GM21515 (cell line): Measurements from ENCODE around the gene CRELD1.

Source experiments
- ATAC-seq: cut with Tn5 transposase; IDR thresholded peaks from one replicate; pipeline ENCODE4 v1.9.1; 2021; ENCODE audit not compliant: unreplicated experiment

The CRELD1 gene

DNA sequence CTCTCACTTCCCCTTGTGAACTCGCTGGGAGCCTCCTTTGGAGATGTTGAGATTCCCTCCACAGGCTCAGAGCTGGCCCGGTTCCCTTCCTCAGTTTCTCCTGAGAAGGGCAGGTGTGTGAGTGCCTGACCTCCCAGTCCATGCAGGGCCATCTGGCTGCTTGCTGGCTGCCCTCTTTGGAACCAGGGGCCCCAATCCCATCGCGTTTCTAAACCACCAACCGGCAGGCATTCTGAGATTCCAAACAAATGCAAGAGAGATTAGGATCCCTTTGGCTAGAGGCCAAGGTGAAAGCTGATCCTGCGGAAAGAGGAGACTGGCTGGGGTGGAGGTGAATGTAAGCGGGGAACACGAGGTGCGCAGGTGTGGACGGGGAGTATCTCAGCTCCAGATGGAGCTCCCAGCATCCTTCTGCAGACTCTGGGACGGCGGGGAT is 21.5 kb downstream of the CRELD1 start:
- ATAC-seq: no peak

DNA sequence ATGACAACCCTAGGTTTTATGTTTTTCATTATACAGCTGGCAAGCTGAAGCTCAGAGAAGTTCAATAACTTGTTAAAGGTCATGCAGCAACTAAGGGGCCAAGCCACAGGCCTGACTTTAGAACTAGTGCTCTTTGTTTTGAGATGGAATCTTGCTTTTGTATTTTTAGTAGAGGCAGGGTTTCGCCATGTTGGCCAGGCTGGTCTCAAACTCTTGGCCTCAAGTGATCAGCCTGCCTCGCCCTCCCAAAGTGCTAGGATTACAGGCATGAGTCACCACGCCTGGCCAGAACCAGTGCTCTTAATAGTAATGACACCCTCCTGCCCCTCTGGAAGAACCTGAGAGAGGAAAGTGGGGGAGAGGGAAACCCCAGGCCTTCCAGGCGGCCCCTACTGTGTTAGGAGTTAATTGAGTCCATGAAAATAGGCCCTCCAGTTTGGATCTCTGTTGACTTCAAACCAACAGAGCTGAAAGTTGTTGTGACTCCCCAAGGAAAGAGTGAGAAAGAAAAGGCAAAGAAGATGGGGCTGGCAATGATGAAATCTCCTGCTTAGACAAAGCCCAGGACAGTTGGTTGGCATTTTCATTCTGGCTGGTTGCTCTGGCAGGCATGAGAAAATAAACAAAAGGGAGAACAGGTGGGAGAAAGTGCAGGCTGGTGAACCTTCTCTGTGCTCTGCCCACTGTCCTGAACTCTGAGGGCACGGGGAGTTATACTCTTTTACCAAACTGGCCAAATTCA is 22.1 kb downstream of the CRELD1 start:
- ATAC-seq: no peak

DNA sequence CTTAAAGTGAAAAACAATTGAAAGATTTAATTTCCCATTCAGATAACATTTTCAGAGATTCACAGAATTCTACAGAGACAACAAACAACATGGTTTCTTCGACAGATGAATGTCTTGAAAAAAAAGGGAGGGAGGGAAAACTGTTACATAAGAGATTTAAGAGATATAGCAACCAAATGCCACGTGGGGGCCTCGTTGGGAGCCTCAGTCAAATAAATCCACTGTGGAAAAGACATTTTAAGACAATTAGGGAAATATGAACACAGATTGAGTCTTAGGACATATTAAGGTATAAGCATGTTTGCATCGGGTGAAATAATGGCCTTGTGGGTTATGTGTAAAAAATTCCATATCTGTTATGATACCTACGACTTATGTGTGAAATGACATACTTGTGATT is 23.6 kb downstream of the CRELD1 start:
- no peak for ATAC-seq

DNA sequence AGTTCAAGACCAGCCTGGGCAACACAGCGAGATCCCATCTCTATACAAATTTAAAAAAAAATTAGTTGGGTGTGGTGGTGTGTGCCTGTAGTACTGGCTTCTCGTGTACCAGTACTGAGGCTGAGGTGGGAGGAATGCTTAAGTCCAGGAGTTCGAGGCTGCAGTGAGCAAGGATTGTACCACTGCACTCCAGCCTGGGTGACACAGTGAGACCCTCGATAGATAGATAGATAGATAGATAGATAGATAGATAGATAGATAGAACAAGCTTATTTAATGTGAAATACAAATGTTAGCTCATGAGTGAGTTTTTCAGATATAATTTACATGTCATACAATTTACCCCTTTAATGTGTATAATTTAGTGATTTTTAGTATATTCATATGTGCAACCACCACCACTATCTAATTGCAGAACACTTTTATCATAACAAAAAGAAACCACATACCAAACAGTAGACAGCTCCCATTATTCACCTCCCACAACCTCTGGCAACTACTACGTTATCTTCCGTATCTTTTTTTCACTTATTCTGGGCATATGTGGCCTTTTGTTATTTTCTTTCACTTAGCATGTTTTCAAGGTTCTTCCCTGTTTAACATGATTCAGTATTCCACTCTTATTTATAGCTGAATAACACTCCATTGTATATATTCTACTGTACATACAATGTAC is 31.7 kb downstream of the CRELD1 start:
- no peak for ATAC-seq

DNA sequence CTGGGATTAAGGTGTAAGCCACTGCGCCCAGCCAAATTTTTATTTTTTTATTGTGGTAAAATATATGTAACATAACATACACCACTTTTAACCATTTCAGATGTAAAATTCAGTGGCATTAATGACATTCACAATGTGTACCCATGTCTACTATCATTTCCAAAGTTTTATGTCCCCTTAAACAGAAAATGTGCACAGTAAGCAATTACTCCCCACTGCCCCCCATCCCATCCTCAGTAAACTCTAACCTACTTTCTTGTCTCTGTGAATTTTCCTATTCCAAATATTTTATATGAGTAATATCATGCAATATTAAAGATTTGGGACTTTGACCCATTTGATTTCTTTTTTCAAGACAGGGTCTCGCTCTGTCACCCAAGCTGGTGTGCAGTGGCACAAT is 33.2 kb downstream of the CRELD1 start:
- no peak for ATAC-seq

DNA sequence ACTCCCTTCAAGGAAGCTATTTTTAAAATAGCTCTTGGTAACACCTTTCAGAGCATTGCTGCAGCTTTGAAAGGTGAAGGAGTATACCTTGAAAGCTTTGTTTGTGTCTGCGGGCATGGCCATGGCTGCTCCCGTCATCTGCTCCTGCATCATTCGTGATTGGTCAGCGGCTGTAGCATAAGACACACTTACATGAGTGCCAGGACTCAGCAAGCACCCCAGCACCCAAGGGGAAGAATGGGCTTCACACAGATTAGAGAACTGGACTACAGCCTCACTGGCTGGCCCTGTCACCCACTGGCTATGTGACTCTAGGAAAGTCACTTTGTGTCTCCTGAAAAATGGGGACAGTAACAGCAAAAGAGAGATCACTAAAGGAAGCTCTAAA is 36.0 kb downstream of the CRELD1 start:
- ATAC-seq: no peak

DNA sequence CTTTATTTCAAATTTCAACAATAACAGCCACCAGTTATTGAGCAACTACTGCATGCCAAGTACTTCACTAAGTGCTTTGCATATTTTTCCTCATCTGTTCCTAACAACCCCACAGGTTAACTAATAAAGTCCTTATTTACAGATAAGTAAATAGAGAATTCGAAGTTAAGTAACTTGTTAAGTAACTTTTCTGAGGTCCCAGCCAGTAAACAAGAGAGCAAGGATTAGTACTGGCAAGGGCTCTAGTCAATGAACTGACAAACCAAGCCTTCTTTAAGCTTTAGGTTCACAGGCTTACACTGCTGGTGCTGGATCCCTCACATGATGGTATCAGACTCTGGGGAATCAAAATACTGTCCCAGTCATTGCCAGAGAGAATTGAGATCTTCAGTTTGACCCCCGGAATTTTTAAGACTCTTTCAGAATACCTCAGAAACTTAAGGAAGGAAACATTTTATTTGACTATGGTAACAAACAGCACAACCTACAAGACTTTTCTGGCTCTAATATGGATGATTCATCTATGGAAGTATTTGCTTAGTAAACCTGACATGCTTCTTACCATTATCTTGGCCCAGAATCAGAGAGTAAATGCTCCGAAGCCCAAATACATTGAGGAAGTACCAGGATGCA is 36.5 kb downstream of the CRELD1 start:
- ATAC-seq: no peak

DNA sequence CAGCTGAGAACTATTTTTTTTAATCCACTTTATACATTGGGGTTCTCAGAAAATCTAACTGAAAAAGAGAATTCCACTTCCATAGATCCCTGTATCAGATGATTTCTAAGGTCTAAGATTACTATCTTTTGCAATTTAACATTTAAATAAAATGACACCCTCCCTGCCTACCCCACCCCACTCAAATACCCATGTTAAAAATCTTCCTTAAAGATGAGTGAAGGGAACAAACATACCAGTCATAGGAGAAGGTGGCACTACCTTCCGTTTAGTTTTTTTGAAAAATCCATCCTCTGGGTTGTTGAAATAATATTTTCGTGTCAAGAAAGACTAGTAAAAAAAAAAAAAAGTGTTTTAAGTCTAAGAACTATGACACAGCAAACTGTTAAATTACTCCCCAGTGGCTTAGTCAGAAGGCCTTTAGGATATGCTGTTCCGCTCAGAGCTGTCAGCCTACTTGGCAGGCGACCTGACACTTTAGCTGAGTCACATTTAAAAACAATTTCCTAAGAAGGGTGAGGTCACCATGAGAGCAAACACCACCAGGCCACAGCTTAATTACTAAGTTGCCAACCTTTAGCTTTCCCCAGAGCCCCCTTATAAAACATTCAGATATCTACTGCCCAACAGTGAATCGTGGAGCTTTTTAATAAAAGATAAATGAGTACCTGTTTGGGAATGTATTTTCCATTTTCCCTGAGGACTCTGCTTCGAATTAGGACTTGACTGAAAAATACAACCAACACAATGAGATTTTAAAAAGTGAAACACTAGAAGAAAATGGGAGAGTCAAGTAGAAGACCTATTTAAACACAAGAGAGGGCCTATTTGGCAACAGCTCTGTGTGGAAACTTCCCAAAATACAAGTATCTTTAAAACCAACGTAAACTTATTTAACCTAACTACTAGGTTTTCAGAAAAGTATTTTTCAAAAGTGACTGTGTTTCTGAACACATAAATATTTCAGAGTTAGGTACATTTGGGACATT is 43.4 kb downstream of the CRELD1 start:
- no peak for ATAC-seq

DNA sequence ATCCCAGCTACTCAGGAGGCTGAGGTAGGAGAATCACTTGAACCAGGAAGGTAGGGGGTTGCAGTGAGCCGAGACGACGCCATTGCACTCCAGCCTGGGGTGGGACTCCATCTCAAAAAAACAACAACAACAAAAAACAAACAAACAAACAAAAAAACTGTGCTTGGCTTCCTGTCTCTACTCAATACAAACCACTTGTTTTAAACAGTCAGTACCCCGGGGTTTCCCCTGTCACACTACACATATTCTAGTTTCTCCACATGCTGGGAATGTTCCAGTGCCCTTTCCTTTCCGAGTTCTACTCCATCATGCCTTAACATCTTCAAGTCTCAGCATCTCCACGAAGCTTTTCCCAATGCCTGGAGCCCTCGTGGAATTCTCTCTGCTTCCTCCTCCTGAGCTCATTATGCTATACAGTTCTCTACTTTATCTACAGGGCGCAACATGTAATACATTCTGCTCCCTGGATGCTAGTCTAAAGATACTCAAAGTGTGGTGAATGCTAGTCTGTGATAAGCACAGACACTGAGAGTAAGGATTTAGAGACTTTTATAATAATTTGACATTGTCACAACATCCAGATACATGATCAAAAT is 45.2 kb downstream of the CRELD1 start:
- no peak for ATAC-seq

DNA sequence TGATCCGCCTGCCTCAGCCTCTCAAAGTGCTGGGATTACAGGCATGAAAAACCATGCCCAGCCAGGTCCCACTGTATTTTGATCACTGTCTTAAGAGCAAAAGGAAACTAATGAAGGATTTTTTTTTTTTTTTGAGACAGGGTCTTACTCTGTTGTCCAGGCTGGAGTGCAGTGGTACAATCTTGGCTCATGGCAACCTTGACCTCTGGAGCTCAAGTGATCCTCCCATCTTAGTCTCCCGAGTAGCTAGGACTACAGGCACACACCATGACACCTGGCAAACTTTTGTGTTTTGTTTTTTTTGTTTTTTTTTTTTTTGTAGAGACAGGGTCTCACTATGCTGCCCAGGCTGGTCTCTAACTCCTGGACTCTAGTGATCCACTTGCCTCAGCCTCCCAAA is 46.6 kb downstream of the CRELD1 start:
- no peak for ATAC-seq

DNA sequence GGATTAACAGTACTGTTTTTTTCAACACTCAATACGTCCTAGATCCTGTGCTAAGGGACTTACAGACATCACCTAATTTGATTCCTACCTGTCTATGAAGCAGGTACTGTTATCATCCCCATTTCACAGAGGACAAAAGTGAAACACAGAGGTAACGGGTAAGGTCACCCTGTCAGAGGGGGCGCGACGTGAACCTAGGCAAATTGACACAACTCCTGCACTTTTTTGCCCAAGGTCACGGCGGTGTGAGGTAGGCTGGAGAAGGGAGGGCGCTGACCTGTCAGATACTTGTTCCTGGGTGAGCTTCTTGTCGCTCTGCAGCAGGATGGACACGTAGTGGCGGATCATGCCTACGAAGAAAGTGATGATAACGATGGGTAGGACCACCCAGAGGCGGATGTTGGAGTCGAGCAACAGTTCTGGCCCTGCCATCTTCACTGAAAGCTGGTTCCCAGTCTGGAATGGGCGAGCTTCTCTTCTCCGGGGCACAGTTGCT is 52.6 kb downstream of the CRELD1 start:
- ATAC-seq: peak; percentile 27

DNA sequence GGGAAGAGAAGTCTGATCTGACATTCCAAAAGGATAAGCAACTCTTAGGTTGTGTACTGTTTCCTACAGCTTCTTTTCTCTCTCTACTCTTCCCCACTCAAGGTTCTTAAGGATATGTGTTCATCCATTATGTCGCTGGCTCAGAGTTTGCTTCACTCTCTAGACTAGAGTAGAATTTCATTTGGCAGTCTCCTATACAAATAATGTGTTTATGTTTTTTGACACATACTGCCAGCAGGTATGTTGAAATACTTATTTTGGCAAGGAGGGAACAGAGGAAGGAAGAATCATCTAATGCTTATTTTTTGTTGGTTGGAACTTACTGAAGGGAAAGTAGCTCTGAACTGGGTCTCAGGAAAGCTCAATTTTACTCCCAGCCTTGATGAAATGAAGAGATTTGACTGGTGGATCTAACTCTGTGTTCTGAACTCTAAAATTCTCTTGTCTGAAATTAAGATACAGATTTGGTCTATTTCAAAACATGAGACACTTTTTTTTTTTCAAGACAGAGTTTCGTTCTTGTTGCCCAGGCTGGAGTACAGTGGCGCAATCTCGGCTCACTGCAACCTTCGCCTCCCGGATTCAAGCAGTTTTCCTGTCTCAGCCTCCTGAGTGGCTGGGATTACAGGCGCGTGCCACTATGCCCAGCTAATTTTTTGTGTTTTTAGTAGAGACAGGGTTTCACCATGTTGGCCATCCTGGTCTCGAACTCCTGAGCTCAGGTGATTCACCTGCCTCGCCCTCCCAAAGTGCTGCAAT is 60.6 kb downstream of the CRELD1 start:
- no peak for ATAC-seq
